ENCODE data around the gene GPAT3.

DNA sequence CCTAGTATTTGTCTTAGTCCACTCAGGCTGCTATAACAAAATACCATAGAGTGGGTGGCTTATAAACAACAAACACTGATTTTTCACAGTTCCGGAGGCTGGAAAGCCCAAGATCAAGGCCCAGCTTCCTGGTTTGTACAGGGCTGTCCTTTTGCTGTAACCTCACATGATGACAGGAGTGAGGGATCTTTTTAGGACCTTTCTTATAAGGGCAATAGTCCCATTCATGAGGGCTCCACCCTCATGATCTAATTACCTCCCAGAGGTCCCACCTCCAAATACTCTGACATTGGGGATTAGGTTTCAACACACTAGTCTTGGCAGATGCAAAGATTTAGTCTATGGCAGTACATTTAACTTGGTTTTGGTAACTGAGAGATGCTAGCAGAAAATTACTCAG lies 20.9 kb downstream of the GPAT3 start:
- TF ChIP-seq, protein P1, sequence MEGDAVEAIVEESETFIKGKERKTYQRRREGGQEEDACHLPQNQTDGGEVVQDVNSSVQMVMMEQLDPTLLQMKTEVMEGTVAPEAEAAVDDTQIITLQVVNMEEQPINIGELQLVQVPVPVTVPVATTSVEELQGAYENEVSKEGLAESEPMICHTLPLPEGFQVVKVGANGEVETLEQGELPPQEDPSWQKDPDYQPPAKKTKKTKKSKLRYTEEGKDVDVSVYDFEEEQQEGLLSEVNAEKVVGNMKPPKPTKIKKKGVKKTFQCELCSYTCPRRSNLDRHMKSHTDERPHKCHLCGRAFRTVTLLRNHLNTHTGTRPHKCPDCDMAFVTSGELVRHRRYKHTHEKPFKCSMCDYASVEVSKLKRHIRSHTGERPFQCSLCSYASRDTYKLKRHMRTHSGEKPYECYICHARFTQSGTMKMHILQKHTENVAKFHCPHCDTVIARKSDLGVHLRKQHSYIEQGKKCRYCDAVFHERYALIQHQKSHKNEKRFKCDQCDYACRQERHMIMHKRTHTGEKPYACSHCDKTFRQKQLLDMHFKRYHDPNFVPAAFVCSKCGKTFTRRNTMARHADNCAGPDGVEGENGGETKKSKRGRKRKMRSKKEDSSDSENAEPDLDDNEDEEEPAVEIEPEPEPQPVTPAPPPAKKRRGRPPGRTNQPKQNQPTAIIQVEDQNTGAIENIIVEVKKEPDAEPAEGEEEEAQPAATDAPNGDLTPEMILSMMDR (IDR thresholded peaks at IDR 0.05) = no peak
- no peak for TF ChIP-seq EP300 (IDR thresholded peaks at IDR 0.05)
- no peak for TF ChIP-seq POLR2A (IDR thresholded peaks at IDR 0.05)
